H1 (cell line): ENCODE measurements around the gene KCNMB4. TPM values are rescaled to one million over a fixed set of nuclear protein-coding genes. Genes with fewer than 3 reads are reported as not detected.

Experiments used
- CTCF ChIA-PET: fragments of 300-600 bp; sonication (Branson Sonifier 250); formaldehyde crosslinking; loops from one replicate; lab custom pipeline; 2021; ENCODE audit not compliant: partially characterized antibody; lab: Charles Lee
- POLR2A ChIA-PET: fragments of 300-600 bp; sonication (Branson Sonifier 250); formaldehyde crosslinking; loops from one replicate; lab custom pipeline; 2021; ENCODE audit warnings: inconsistent platforms; ENCODE audit not compliant: partially characterized antibody; lab: Charles Lee
- DNase-seq, 2 experiments: peaks; one replicate each; pipeline versions ENCODE4 v3.0.0 to v3.0.0-alpha.2; 2010 to 2022; ENCODE audit warnings: low spot score in 2 of 2, low read depth in 1 of 2, mixed read lengths in 1 of 2
- FAIRE-seq: peaks from 2 replicates; lab custom pipeline; 2011; peaks lifted over from hg19 to GRCh38; lab: Jason Lieb, UNC
- H2AFZ ChIP-seq: 2 replicates; pipeline ENCODE4 v1.8.1; 2012; ENCODE audit warnings: low read length, inconsistent platforms
- H2AK5ac ChIP-seq: 2 replicates; pipeline ENCODE4 v1.6.1; 2013; ENCODE audit warnings: low read depth, low read length
- H2BK120ac ChIP-seq: replicated peaks from 2 replicates; pipeline ENCODE3; 2013; ENCODE audit warnings: low read depth, low read length, inconsistent platforms
- H2BK12ac ChIP-seq: 2 replicates; pipeline ENCODE4 v1.6.1; 2013; ENCODE audit warnings: low read depth, low read length
- H2BK15ac ChIP-seq: 2 replicates; pipeline ENCODE4 v1.6.1; 2013; ENCODE audit warnings: low read length
- H2BK20ac ChIP-seq: 2 replicates; pipeline ENCODE4 v1.6.1; 2013; ENCODE audit warnings: low read length
- H2BK5ac ChIP-seq: 2 replicates; pipeline ENCODE4 v1.6.1; 2013; ENCODE audit warnings: low read depth, low read length
- H3K14ac ChIP-seq: 2 replicates; pipeline ENCODE4 v1.6.1; 2013; ENCODE audit warnings: inconsistent platforms; ENCODE audit not compliant: insufficient read length
- H3K18ac ChIP-seq: 2 replicates; pipeline ENCODE4 v1.6.1; 2013; ENCODE audit warnings: low read length; ENCODE audit errors: extremely low read depth
- H3K23ac ChIP-seq: 2 replicates; pipeline ENCODE4 v1.6.1; 2013; ENCODE audit warnings: inconsistent platforms; ENCODE audit not compliant: insufficient read length
- H3K23me2 ChIP-seq: 2 replicates; pipeline ENCODE4 v1.6.1; 2013; ENCODE audit warnings: low read depth, low read length
- H3K27ac ChIP-seq: 2 replicates; pipeline ENCODE4 v1.6.1; 2011; ENCODE audit warnings: low read depth, low read length, inconsistent platforms
- H3K27me3 ChIP-seq, 4 experiments: replicated peaks in 1 of 4; 1 replicate in 1 of 4; 2 replicates in 3 of 4; pipeline versions ENCODE4 v1.6.1 to v1.8.1; 2011 to 2013; ENCODE audit warnings: low read length in 3 of 4, mild to moderate bottlenecking in 3 of 4, inconsistent platforms in 2 of 4, mixed read lengths in 2 of 4, moderate library complexity in 1 of 4; ENCODE audit not compliant: control insufficient read depth in 3 of 4, insufficient read depth in 3 of 4; ENCODE audit errors: extremely low read depth in 1 of 4
- H3K36me3 ChIP-seq, 4 experiments: 2 replicates each; pipeline versions ENCODE4 v1.6.1 to v1.8.1; 2011 to 2013; ENCODE audit warnings: mild to moderate bottlenecking in 4 of 4, low read length in 3 of 4, moderate library complexity in 2 of 4, control low read depth in 1 of 4, inconsistent platforms in 1 of 4; ENCODE audit not compliant: insufficient read depth in 4 of 4, control insufficient read depth in 2 of 4
- H3K4ac ChIP-seq: replicated peaks from 2 replicates; pipeline ENCODE3; 2013; ENCODE audit warnings: low read length, low read depth, mixed read lengths, inconsistent platforms; ENCODE audit not compliant: insufficient read length
- H3K4me1 ChIP-seq, 4 experiments: replicated peaks in 1 of 4; 1 replicate in 1 of 4; 2 replicates in 3 of 4; pipeline versions ENCODE4 v1.6.1 to v1.8.1; 2011 to 2013; ENCODE audit warnings: low read length in 3 of 4, inconsistent platforms in 2 of 4, mixed read lengths in 1 of 4; ENCODE audit not compliant: insufficient read depth in 4 of 4, control insufficient read depth in 3 of 4
- H3K4me2 ChIP-seq, 2 experiments: 2 replicates each; pipeline versions ENCODE4 v1.6.1 to v1.8.1; 2011 to 2013; ENCODE audit warnings: low read depth in 2 of 2, low read length in 2 of 2, control low read depth in 1 of 2, inconsistent platforms in 1 of 2, mild to moderate bottlenecking in 1 of 2; ENCODE audit not compliant: insufficient read depth in 1 of 2
- H3K4me3 ChIP-seq, 4 experiments: fragments of 200-600, 300-600 bp in 1 of 4; sonication (generic), shearing (Covaris generic), sonication (Bioruptor Twin) in 1 of 4; 2 replicates each; pipeline versions ENCODE4 v1.5.1 to v1.8.1; 2011 to 2016; ENCODE audit warnings: low read length in 4 of 4, low read depth in 3 of 4, control low read depth in 2 of 4, inconsistent platforms in 2 of 4, mild to moderate bottlenecking in 2 of 4, mixed read lengths in 1 of 4, moderate library complexity in 1 of 4; ENCODE audit not compliant: insufficient read depth in 2 of 4; ENCODE audit errors: extremely low read depth in 1 of 4
- H3K56ac ChIP-seq: replicated peaks from 2 replicates; pipeline ENCODE3; 2013; ENCODE audit warnings: low read depth, mild to moderate bottlenecking, mixed read lengths, low read length, inconsistent platforms; ENCODE audit not compliant: insufficient read length
- H3K79me1 ChIP-seq: 2 replicates; pipeline ENCODE4 v1.6.1; 2013; ENCODE audit warnings: low read depth, low read length, control low read depth
- H3K79me2 ChIP-seq, 2 experiments: 2 replicates each; pipeline versions ENCODE4 v1.6.1 to v1.8.1; 2012 to 2013; ENCODE audit warnings: low read length in 2 of 2, mild to moderate bottlenecking in 2 of 2, inconsistent platforms in 1 of 2; ENCODE audit not compliant: insufficient read depth in 2 of 2, control insufficient read depth in 1 of 2
- H3K9ac ChIP-seq, 4 experiments: replicated peaks in 1 of 4; 1 replicate in 1 of 4; 2 replicates in 3 of 4; pipeline versions ENCODE4 v1.6.1 to v1.8.1; 2011 to 2013; ENCODE audit warnings: low read depth in 3 of 4, low read length in 3 of 4, control low read depth in 2 of 4, mild to moderate bottlenecking in 2 of 4, moderate library complexity in 2 of 4, inconsistent platforms in 1 of 4; ENCODE audit errors: extremely low read depth in 1 of 4
- H3K9me3 ChIP-seq, 2 experiments: 2 replicates each; pipeline versions ENCODE4 v1.6.1 to v1.8.1; 2012 to 2013; ENCODE audit warnings: mild to moderate bottlenecking in 2 of 2, moderate library complexity in 2 of 2, control low read depth in 1 of 2, inconsistent platforms in 1 of 2, low read depth in 1 of 2, low read length in 1 of 2, mixed read lengths in 1 of 2; ENCODE audit not compliant: insufficient read depth in 2 of 2
- H4K20me1 ChIP-seq, 2 experiments: replicated peaks in 1 of 2; 2 replicates each; pipeline versions ENCODE3 to v1.8.1; 2011 to 2013; ENCODE audit warnings: inconsistent platforms in 2 of 2, low read length in 2 of 2, mild to moderate bottlenecking in 1 of 2; ENCODE audit not compliant: insufficient read depth in 2 of 2, control insufficient read depth in 1 of 2
- H4K5ac ChIP-seq: 2 replicates; pipeline ENCODE4 v1.6.1; 2013; ENCODE audit warnings: low read length, low read depth, mixed read lengths, inconsistent platforms; ENCODE audit not compliant: insufficient read length
- H4K8ac ChIP-seq: 2 replicates; pipeline ENCODE4 v1.8.0; 2013; ENCODE audit warnings: mild to moderate bottlenecking, moderate library complexity, low read length, inconsistent platforms; ENCODE audit not compliant: insufficient read depth; ENCODE audit errors: extremely low read depth
- H4K91ac ChIP-seq: replicated peaks from 2 replicates; pipeline ENCODE3; 2013; ENCODE audit warnings: low read length, mixed read lengths, inconsistent platforms; ENCODE audit not compliant: insufficient read length
- ASH2L ChIP-seq: fragments of 200-600, 300-600 bp; sonication (generic); IDR thresholded peaks from one replicate; pipeline ENCODE4 v1.7.1; 2017; ENCODE audit warnings: low read length
- BACH1 ChIP-seq: IDR thresholded peaks from 2 replicates; pipeline ENCODE4 v1.6.1; 2012; ENCODE audit warnings: low read length, improper control_type of control experiment
- EGR1 ChIP-seq: IDR thresholded peaks from 2 replicates; pipeline ENCODE4 v1.6.1; 2011; ENCODE audit warnings: low read depth, low read length, borderline replicate concordance
- FOSL1 ChIP-seq: IDR thresholded peaks from 2 replicates; pipeline ENCODE4 v1.6.1; 2011; ENCODE audit warnings: mild to moderate bottlenecking, low read depth, low read length, moderate library complexity; ENCODE audit not compliant: insufficient read depth
- RNF2 ChIP-seq: fragments of 200-900, 300-1000 bp; sonication (generic); IDR thresholded peaks from 2 replicates; pipeline ENCODE4 v1.7.1; 2016; ENCODE audit warnings: borderline replicate concordance, low read depth, mild to moderate bottlenecking, antibody characterized with exemption, low read length; ENCODE audit not compliant: poor library complexity, severe bottlenecking; ENCODE audit errors: missing control alignments
- TAF7 ChIP-seq: optimal IDR thresholded peaks from 2 replicates; pipeline ENCODE3; 2011; ENCODE audit warnings: low read depth, mild to moderate bottlenecking, inconsistent platforms, low read length, moderate library complexity, borderline replicate concordance
- TEAD4 ChIP-seq: IDR thresholded peaks from 2 replicates; pipeline ENCODE4 v1.6.1; 2012; ENCODE audit warnings: low read depth, low read length, inconsistent platforms, mixed read lengths
- WGBS, 2 experiments: shearing (Covaris generic) in 1 of 2; methylation state at CpG; one replicate each; pipeline versions ENCODE4 v1.1.6 to v1.1.7; 2013 to 2015; ENCODE audit warnings: low lambda C conversion rate in 2 of 2, mixed read lengths in 2 of 2, inconsistent platforms in 1 of 2, low coverage in 1 of 2, missing lambda C conversion rate in 1 of 2; ENCODE audit not compliant: insufficient replicate concordance in 2 of 2, insufficient coverage in 1 of 2, insufficient read length in 1 of 2; ENCODE audit errors: extremely low coverage in 1 of 2, missing lambda C conversion rate in 1 of 2; 5-methylcytosine and 5-hydroxymethylcytosine counted together
- polyA plus RNA-seq, 7 experiments: library from polyadenylated mRNA; depleted of rRNA in 3 of 7; stranded (reverse) in 5 of 7; unstranded in 2 of 7; fragments of >200 nt in 5 of 7; fragments of 200-250 nt in 2 of 7; gene quantifications; 1 replicate in 5 of 7; 2 replicates in 1 of 7; 4 replicates in 1 of 7; pipeline versions ENCODE4 v1.2.1 to v1.2.3, GENCODE V29; 2011 to 2013; ENCODE audit warnings: missing spikeins in 2 of 7, mixed read lengths in 2 of 7
- total RNA-seq: library from RNA; stranded (reverse); fragmentation: NEBNext Ultra II Directional; extraction: Animal tissue kit (Norgen Biotek cat#: 25700); gene quantifications from 2 replicates; pipeline ENCODE4 v1.2.1, GENCODE V29; 2021
- TF ChIP-seq, protein P1 (sequence below): IDR thresholded peaks from 2 replicates; pipeline ENCODE4 v1.6.1; 2012; ENCODE audit warnings: low read length, inconsistent platforms

The KCNMB4 gene
- total and polyA plus RNA-seq, 2 of the 8 experiments (the other 6 are each of a cell fraction or from before 2014, with no cell fraction given): 10.9 to 16.0 TPM

DNA sequence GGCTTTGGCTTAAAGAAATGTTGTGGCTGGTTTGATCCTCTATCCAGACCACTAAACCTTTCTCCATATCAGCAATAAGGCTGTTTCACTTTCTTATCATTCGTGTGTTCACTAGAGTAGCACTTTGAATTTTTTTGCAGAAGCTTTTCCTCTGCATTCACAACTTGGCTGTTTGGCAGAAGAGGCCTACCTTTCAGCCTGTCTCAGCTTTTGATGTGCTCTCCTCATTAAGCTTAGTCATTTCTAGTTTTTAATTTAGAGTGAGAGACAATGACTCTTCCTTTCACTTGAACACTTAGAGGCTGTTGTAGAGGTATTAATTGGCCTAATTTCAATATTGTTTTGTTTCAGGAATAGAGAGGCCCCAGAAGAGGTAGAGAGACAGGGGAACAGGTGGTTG is 13.8 kb downstream of the KCNMB4 start:
- Histone ChIP-seq H2BK20ac (no peak overlapping the region), H4K20me1 (no peaks in the 10 kb centered on the region), H3K4me1 (peaks cover 0 to 5% (median 0%) of the 10 kb centered on the region in 4 experiments; a peak in 1 of 7 replicates), H2BK15ac (no peak overlapping the region), H4K8ac (no peak overlapping the region), H3K27me3 (no peaks in the 10 kb centered on the region), H3K79me1 (no peaks in the 10 kb centered on the region), H3K23ac (no peak overlapping the region), H3K4me2 (no peak overlapping the region), H3K14ac (no peak overlapping the region), H2AFZ (no peak overlapping the region), H4K91ac (no peak overlapping the region), H3K79me2 (no peaks in the 10 kb centered on the region; a peak in 1 of 4 replicates), H3K27ac (no peak overlapping the region), H3K36me3 (peaks cover 0 to 3% (median 0%) of the 10 kb centered on the region in 4 experiments; a peak in 1 of 8 replicates), H3K56ac (no peak overlapping the region), H2BK5ac (no peak overlapping the region), H2AK5ac (no peak overlapping the region), H3K4me3 (no peak overlapping the region), H3K23me2 (no peaks in the 10 kb centered on the region)
- CTCF ChIA-PET: interaction anchor here (1.8 kb wide), 1 partner anchor 479 kb away, joined by 4 read pairs; no protein-coding TSS in a partner anchor
- 88% methylated on average over 1 of the region's 1 CpG; no CpG with 5 or more reads in 1 of the 2 experiments for WGBS, 2 experiments
- TF ChIP-seq TAF7 (no peak), EGR1 (no peak), BACH1 (no peak), TEAD4 (no peak), ASH2L (no peak), FOSL1 (no peak), RNF2 (no peak)
- TF ChIP-seq, protein P1, sequence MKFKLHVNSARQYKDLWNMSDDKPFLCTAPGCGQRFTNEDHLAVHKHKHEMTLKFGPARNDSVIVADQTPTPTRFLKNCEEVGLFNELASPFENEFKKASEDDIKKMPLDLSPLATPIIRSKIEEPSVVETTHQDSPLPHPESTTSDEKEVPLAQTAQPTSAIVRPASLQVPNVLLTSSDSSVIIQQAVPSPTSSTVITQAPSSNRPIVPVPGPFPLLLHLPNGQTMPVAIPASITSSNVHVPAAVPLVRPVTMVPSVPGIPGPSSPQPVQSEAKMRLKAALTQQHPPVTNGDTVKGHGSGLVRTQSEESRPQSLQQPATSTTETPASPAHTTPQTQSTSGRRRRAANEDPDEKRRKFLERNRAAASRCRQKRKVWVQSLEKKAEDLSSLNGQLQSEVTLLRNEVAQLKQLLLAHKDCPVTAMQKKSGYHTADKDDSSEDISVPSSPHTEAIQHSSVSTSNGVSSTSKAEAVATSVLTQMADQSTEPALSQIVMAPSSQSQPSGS: no peak
- TF ChIP-seq, all 59 proteins: peak for 0
- H3K4ac ChIP-seq: no peak overlapping the region
- FAIRE-seq (no peak), DNase-seq (no peak)
- no peak overlapping the region for H3K18ac ChIP-seq
- POLR2A ChIA-PET: interaction anchor here (1.2 kb wide), 1 partner anchor 10 kb away, joined by 3 read pairs; no protein-coding TSS in a partner anchor
- no peak overlapping the region for H2BK120ac ChIP-seq
- no peak overlapping the region for H2BK12ac ChIP-seq
- no peak overlapping the region for H3K9ac ChIP-seq
- no peak overlapping the region for H4K5ac ChIP-seq
- H3K9me3 ChIP-seq: peaks cover 0 to 3% of the 10 kb centered on the region in 2 experiments; a peak in 1 of 4 replicates
